HG02571 (cell line): ENCODE results near the gene DDIT3.
A peak's percentile ranks its signal among the peaks of the same experiment; 100 is the strongest.
"Not testable (repeated sequence)": the region's sequence is repeated elsewhere in the genome, so short reads cannot be mapped to it uniquely, and the experiment has no call there.

Experiments used
- ATAC-seq: cut with Tn5 transposase; IDR thresholded peaks from one replicate; pipeline ENCODE4 v1.9.1; 2021; ENCODE audit warnings: mild to moderate bottlenecking, moderate library complexity; ENCODE audit not compliant: unreplicated experiment

The DDIT3 gene, protein sequence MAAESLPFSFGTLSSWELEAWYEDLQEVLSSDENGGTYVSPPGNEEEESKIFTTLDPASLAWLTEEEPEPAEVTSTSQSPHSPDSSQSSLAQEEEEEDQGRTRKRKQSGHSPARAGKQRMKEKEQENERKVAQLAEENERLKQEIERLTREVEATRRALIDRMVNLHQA

DNA sequence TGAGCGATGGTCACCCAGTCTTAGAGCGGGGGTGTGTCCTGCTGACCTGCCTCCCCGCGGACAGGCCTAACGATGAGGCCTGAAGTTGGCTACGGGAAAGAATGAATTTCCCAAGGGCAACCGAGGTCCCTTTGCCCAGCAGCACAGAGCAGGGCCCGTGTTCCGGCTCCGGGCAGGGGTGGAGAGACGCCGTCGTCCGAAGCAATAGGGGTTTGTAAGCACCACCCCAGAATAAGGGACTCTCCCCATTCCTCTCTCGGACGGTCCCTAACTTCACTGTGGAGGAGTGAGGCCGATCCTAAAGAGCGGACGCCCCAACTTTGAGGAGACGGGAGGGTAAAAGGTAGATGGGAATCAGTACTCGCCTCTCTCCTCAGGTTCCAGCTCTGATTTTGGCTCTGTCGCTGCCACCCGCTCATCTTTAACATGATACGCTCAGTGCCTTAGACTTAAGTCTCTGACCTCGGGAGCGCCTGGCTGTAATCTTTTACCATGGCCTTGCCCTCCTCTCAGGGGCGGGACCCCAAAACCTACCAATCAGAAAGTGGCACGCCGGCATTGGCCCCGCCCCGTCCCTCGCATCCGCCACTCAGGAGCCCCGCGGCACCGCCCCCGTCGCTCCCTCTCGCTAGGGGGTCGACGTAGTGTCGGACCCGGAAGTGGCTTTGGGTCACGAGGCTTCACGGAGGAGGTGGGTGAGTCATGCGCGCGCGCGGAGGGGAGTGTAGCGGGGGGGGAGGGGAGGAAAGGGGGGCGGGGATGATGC, at the start of gene DDIT3:
Gene DDIT3 (minus strand): TSS at position 462 of the 766 bp plus-strand sequence. CDS start 3,108 bp downstream, outside the sequence.
- peak; percentile 64 for ATAC-seq

DNA sequence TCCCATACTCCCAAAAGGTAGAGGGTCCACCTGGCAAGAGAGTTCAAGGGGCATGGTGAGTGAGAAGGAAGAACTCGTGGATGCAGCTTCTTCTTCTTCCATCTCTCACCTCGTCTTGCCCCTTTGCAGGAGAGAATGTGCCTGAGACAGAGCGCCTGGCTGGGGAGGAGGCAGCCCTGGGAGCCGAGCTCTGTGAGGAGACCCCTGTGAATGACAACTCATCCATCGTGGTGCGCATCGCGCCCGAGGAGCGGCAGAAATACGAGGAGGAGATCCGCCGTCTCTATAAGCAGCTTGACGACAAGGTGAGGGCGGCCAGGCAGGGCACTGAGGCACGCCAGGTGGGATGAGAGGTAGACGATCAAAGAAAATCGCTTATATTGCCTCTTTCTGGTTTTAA, 49.5 kb upstream of the DDIT3 start:
- ATAC-seq: no peak

DNA sequence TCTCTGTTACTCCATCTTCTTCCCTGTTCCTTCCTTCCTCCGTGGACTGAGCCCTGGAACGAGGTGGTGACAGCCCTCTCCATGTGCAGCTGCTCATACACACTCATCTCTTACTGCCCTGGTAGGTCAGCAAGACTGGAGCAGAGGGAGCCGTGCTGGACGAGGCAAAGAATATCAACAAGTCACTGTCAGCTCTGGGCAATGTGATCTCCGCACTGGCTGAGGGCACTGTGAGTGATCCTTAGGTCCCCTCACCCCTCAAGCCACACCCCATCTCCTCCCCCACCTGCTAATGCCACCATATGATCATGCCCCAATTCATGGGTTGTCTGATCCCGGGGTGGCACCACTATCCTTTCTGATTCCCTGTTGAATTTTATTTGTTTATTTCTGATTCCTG, 48.5 kb upstream of the DDIT3 start:
- ATAC-seq: no peak

DNA sequence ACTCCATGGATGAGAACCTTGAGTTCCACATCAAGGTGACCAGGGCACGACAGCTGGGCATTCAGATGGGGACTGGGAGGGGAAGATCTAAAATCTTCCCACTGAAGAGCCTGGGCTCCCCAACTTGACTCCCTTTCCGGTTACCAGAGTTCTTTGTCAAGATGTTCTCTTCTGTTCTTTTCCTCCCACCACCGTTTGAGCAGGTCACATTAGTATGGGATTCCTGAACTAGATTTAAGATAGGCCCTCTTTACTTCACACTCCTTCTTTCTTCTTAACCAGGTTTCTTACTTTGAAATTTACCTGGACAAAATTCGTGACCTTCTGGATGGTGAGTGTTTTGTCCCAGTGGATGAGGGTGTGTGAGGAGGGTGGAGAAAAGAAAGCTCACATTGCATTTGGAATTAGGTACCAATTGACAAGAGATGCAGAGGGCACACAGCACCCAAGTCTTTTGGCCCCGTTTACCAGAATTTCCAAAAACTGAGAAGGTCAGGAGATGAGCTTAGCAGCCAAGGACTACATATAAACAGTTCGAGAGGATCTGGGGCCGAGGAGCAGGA, 43.9 kb upstream of the DDIT3 start:
- no peak for ATAC-seq

DNA sequence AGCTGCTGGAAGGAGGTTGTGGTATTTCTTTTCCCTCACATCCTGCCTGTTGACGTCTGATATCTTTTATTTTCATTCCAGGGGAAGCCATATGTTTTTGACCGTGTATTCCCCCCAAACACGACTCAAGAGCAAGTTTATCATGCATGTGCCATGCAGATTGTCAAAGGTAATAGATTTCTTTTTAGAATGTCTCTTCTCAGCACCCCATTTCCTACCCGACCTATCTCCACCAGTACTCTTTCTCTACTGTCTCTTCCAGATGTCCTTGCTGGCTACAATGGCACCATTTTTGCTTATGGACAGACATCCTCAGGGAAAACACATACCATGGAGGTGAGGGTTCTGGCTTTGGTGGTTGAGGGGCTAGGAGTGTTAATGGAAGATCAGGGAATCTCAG, 43.0 kb upstream of the DDIT3 start:
- no peak for ATAC-seq

DNA sequence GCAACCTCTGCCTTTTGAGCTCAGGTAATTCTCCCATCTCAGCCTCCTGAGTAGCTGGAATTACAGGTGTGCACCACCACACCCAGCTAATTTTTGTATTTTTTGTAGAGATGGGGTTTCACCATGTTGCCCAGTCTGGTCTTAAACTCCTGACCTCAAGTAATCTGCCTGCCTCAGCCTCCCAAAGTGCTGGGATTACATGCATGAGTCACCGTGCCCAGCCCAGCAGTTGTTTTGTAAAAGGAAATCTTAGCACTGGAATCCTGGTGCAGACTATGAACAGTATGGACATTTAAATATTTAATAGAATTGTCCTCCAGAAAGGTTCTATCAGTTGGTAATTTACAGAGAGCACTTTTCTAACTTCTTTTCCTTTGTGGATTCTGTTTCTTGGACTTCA, 40.8 kb upstream of the DDIT3 start:
- not testable (repeated sequence) for ATAC-seq

DNA sequence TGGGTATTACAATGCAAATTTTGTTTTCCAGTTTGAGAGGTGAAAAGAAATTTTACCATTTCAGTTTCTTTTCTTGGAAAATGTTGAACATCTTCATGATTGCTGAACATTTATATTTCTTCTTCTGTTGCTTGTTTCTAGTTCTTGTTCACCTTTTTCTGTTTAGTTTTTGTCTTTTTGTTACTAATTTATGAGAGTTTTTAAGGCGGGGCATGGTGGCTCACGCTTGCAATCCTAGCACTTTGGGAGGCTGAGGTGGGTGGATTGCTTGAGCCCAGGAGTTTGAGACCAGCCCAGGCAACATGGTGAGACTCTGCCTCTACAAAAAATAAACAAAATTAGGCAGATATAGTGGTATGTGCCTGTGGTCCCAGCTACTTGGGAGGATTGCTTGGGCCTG, 40.2 kb upstream of the DDIT3 start:
- ATAC-seq: no peak

DNA sequence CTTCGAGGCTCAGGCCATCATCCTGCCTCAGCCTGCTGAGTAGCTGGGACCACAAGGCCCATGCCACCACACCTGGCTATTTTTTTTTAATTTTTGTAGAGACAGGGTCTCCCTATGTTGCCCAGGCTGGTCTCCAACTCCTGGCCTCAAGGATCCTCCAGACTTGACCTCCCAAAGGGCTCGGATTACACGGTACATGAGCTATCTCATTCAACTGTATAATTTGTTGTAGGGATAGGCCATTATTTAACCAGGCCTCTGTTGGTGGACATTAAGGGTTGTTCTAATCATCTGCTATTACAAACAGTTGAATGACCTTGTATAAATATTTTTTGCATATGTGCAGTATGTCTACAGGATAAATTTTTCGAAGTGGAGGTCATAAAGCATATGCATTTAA, 38.5 kb upstream of the DDIT3 start:
- ATAC-seq: no peak

DNA sequence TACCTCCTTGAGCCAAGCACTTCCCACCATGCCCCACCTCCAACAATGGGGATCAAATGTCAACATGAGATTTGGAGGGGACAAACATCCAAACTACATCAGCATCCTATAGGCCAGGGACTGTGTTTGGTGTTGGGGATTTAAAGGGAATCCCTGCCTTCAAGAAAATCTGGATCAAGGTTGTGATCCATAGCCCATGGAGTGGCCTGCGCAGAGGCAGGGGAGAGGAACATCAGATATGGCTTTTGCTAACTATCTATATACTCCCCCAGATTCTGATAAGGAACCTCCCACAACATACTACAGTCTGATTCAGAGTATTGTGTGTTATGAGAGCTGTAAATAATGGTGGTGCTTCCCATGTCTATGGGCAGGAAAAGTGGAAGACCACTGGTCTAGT, 34.6 kb upstream of the DDIT3 start:
- no peak for ATAC-seq

DNA sequence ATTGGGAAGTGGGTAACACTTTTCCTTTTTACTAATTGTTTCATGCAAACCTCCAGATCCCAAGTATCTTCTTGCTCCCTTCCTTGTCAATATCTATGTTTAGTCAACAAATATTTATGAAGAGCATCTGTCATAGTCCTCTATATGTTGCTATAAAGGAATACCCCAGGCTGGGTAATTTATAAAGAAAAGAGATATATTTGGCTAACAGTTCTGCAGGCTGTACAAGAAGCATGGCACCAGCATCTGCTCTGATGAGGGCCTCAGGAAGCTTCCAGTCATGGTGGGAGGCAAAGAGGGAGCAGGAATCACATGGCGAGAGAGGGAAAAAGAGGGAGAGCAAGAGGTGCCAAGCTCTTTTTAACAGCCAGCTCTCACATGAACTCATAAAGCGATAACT, 34.1 kb upstream of the DDIT3 start:
- no peak for ATAC-seq

DNA sequence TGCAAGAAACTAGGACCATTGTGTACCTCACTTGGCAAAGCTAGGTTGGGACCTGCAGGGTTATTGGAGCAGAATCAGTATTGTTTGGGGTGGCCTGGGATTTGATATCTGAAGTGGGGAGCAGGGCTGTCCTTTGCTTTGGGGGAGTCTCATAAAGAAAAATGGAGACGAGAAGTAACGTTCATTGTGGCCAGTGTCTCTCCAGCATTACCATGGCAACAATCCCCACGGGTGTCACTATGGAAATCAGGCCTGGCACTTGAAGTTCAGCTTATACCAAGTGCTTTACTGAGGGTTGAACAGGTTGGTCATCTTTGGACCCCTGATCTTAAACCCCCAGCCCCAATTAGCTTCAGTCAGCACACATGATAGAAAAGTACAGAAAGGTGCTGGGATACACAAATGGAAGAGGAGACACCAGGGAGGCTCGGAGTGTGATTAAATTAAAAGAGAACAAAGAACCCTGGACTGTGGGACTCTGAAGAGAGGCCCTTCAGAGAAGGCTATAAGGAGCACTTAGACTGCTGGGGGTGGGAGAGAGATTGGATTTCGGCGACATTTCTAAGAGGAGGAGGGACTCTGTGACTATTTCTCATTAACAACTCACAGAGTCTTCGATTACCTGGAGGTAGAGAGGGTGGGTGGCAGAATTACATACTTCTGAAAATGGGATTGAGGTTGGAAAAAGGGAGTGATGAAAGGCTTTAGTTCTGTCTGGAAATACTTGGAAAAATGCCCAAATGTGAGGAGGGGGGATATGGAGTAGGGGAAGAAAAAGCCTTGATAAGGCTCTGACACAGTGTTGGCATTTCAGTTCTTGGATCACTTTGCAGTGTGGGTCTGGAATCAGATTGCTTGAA, 33.3 kb upstream of the DDIT3 start:
- no peak for ATAC-seq

DNA sequence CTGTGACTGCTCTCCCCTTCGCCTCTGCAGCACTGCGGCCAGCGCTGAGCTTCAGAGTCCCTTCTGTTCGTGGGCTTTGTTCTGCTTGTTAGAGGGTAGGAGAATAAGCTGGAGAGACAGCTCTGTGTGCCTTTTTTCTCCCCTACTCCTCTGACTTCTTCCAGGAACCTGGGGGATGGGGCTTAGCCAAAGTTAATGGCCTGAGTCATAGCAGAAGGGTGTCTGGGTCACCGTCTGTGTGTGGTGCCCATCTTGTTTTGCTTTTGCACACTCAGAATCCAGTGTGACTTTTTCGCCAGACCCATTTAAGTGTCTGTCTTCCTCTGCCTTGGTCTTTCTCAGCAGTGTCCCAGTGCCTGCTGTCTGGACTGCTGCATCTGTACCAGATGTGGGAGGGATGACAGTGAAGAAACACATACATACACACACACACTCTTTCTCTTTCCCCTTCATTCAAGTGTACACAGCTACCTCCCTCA, 32.6 kb upstream of the DDIT3 start:
- ATAC-seq: no peak

DNA sequence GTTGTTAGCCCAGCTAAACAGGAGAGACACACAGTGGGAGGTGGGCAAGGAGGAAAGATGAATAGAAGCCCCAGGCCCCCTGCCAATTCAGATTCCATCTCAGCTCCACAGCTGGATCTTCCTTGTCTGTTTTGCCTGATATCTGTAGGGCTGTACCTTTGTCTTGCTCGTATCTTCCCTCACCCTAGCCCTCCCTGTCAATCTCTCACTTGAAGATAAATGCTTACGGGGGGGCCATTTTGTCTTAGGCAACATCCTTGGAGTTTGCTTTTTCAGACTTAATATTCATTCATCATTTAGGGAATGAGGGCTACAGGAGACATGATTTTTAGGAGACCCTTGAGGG, 32.0 kb upstream of the DDIT3 start:
- no peak for ATAC-seq

DNA sequence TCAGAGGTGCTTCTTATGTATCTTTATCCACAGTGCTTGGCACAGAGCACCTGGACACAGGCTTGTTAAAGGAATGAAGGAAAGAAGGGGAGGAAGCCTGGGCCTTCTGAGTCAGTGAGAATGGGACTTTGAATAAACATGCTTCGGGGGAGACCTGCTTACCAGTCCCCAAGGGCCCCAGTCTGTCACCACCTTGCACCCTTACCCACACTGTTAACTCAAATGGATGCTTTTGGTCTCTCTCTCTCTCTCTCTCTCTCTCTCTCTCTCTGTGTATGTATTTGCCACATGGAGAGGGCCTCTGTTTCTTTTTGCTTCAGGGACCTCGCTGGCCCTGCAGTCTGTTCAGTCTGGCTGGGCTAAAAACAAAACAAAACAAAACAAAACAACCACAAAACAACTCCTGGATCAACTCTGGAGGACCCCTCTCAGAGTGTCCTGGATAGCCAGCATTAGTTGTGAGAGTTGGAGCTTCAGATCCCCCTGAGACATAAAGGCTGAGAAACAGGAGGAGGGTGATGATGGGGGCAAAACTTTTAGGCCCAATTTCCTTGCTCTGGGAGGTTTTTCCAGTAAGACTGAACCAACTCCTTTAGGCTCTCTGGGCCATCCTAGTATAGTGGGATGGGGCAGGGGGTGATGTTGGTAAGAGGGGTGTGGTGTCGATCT, 31.5 kb upstream of the DDIT3 start:
- no peak for ATAC-seq

DNA sequence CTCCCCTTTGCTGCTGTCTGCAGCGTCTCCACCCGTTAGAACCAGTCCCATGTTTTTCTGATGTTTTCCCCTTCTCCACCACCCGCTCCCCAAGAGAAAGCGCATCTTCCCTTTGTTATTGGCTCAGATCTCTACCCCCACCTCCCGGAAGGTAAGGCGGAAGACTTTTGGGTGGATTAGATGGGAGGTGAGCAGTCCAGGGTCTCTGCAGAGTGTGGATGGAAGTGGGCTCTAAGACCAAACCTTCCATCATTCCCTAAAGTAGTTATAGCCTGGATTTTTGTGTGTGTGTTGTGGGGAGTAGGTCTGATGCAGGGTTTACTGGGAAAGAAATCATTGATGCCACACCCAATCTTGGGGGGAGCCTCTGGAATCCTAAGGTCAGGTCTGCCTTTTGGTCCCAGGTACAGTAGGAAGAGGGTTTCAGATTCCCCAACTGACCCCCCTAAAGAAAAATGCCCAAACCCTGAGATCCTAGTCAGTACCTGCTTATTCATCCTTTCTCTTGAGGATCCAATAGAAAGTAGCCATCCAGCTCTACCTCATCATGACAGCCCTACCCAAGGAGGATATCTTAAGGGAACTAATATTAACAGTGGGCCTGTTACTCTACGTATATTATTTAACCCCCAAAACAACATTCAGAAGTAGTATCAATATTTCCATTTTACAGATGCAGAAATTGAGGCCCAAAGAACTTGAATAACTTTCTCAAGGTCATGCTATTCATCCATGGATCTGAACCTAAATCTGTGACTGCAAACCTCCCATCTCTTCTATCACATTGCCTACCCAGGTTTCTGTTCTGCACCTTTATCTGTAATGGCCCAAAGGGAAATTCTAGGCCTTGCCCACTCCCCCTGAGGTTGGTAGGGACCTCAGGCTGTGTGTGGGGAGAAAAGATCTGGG, 30.6 kb upstream of the DDIT3 start:
- no peak for ATAC-seq

DNA sequence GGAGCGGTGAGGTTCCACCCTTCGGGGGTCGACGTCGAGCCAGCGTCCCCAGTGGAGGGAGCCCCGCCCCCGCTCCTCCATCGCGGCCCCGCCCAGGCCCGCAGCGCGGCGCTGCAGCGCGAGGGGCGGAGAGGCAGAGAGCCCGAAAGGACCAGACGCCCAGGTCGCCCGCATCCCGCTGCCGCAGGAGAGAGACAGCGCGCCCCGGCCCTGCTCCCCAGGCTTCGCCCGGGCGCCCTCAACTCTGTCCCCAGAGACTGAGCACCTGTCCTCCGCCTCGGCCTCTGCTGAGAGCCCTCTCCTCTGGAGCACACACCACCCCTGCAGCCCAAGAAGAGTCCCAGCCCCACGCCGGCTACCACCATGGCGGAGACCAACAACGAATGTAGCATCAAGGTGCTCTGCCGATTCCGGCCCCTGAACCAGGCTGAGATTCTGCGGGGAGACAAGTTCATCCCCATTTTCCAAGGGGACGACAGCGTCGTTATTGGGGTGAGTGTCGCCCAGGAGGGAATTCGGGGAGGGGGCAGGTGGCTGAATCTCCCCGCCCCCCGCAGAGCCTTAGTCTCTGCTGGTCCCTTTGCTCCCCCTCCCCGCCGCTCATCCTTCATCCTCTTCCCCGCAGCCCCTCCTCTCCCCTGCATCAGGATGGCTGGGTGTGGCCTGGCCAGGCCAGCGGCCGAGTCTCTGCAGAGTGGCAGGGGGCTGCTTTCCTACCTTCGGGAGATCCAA, 29.8 kb upstream of the DDIT3 start, which contains the start of gene KIF5A:
Gene KIF5A (plus strand): TSS at position 136 of the 732 bp plus-strand sequence. CDS start 228 bp downstream, at position 364.
- ATAC-seq: no peak

DNA sequence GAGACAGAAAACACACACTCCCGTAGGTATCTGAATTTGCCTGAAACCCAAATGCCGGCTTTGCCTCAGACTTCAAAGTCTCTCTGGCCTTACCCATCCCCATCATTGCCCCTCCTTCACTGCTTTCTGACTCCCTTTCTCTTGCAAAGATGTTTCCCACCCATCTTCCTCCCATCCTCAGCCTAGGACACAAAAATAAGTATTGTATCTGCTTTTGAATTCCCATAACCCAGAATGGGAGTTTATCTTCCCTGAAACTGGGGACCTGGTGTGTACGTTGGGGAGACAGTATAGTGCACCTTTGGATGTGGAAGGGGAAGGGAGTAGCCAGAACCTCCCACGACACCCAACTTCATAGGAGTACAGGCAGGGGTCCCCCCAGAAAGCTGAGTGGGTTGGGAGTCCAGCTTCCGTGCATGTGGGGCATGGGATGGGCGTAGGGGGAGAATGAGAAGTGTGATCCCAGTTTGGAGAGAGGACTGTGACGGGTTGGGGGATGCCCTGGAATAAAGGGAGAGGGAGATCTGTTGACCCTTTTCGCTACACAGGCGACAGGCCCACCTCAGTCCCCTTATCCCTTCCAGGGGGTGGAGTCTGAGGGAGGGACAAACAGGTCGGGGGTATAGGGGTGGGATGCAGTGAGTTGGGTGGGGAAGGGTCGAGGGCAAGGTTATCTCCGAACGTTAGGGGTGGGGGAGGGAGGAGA, 29.0 kb upstream of the DDIT3 start:
- ATAC-seq: no peak

DNA sequence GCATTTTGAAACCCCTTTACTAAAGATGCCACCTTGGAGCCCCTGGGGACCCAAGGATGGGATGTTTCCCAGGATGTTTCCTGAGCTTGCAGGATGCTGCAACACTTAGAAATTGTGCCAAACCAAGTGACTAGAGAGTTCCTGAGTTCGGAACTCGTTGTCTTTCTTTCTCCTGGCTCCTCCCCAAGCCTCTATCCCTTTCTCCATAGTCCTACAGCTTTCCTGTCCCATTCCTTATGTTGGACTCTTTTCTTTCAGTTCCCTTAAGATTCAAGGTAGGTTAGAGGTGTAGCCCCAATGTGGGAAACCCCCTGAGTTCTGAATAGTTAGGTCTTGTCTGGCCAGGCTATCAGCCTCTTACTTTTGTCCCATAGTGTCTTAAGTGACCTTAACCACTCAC, 28.2 kb upstream of the DDIT3 start:
- ATAC-seq: no peak

DNA sequence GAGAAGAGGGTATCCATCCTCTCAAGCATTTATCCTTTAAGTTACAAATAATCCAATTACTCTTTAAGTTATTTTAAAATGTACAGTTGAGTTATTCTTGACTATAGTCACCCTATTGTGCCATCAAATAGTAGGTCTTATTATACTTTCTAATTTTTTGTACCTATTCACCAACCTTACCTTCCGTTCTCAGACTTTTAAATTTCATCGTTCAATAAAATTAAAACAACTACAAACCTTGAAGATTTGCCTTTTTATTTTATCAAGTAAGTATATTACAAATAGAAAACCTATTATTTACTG, 27.6 kb upstream of the DDIT3 start:
- no peak for ATAC-seq
